Memory B cell (primary cell): ENCODE data around the gene KCNA2.

Experiments used
- ATAC-seq: fragments of 150-1000 bp; cut with Tn5 transposase; 2 replicates; pipeline ENCODE4 v1.10.0; 2021; ENCODE audit warnings: low read depth, mild to moderate bottlenecking, moderate library complexity
- DNase-seq, 2 donors: peaks; one replicate each; pipeline ENCODE4 v3.0.0; 2022; ENCODE audit warnings: low spot score in 2 of 2
- H3K27ac Mint-ChIP-seq: one replicate; pipeline ENCODE4 v1.8.0; 2022; ENCODE audit warnings: mild to moderate bottlenecking, moderate library complexity, mixed read lengths
- H3K27me3 Mint-ChIP-seq: one replicate; pipeline ENCODE4 v1.8.0; 2022; ENCODE audit warnings: mixed read lengths
- H3K36me3 Mint-ChIP-seq: one replicate; pipeline ENCODE4 v1.8.0; 2022; ENCODE audit warnings: mild to moderate bottlenecking, mixed read lengths
- H3K4me1 Mint-ChIP-seq: one replicate; pipeline ENCODE4 v1.8.0; 2022; ENCODE audit warnings: mixed read lengths
- H3K4me3 Mint-ChIP-seq: one replicate; pipeline ENCODE4 v1.8.0; 2022; ENCODE audit warnings: mild to moderate bottlenecking, moderate library complexity, mixed read lengths
- H3K9me3 Mint-ChIP-seq: one replicate; pipeline ENCODE4 v1.8.0; 2022; ENCODE audit warnings: mixed read lengths

Gene KCNA2

DNA sequence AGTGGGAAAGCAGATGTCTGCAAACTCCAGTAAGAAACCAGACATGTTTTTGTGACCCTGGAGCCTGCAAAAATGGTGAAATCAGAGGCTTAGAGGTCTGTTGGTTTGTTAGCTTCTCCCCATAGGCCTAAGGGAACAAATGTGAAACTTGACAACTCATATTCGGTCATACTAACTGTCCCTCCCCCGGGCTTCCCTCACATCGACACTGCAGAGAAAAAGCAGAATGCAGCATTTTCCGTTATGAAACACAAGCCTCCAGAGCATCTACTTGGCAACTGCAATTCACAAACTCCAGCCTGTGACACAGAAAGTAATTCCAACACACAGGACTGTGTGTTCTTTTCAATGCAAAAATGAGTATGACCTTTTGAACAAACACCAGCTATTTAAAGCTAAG, 3.7 kb downstream of the KCNA2 start:
- no peak for ATAC-seq
- H3K9me3 Mint-ChIP-seq: no peaks in the 10 kb centered on the region
- no peak for DNase-seq
- H3K27me3 Mint-ChIP-seq: peaks cover 28% of the 10 kb centered on the region
- H3K4me1 Mint-ChIP-seq: peaks cover 6% of the 10 kb centered on the region
- H3K4me3 Mint-ChIP-seq: no peak overlapping the region
- no peaks in the 10 kb centered on the region for H3K36me3 Mint-ChIP-seq
- no peak overlapping the region for H3K27ac Mint-ChIP-seq

DNA sequence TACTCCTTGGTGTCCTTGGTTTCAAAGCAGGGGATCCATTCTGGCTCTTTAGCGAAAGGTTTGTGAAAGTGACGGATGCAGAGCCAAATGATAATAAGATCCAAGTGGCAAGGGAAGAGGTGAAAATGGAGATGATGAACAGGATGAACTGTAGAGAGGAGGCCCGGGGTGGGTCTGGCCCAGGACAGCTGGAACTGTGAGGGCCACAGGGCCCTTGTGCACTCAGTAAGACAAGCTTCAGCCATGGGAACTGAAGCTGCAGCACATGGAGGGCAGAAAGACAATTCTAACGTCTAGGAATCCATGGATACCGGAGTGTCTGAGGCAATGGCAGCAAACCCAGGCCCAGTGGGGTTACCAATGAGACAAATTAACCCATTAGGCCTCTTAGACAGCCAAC, 4.8 kb downstream of the KCNA2 start:
- no peak overlapping the region for H3K27ac Mint-ChIP-seq
- DNase-seq (no peak), ATAC-seq (no peak)
- no peak overlapping the region for H3K4me3 Mint-ChIP-seq
- no peaks in the 10 kb centered on the region for H3K36me3 Mint-ChIP-seq
- H3K9me3 Mint-ChIP-seq: no peaks in the 10 kb centered on the region
- H3K27me3 Mint-ChIP-seq: peaks cover 22% of the 10 kb centered on the region
- no peaks in the 10 kb centered on the region for H3K4me1 Mint-ChIP-seq

- DNase-seq: no peak
- H3K4me3 Mint-ChIP-seq: no peak overlapping the region
- no peaks in the 10 kb centered on the region for H3K36me3 Mint-ChIP-seq
- H3K9me3 Mint-ChIP-seq: no peaks in the 10 kb centered on the region
- H3K27ac Mint-ChIP-seq: no peak overlapping the region
- no peaks in the 10 kb centered on the region for H3K4me1 Mint-ChIP-seq
- H3K27me3 Mint-ChIP-seq: peaks cover 19% of the 10 kb centered on the region
- ATAC-seq: no peak
Observed at GRCh38 chr1:110600716-110601115, 5.4 kb downstream of the KCNA2 start.

DNA sequence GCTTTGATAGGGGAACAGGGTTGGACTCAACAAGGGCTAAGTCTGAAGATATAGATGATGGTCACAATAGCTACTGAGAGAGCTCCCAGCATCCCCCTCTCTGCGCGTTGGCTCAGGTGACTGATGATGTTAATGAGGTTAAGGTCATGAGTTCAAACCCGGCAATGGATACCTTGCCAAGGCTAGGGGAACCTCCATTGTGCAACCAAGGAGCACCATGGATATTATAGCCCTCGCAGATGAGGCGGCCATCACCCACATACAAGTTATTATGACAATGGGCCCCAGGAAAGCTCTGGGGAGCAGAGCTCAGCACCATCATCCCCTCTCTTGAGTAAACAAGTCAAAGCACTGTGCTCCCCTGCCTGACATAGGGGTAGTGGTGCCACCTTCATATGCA, 8.2 kb downstream of the KCNA2 start:
- DNase-seq (no peak), ATAC-seq (no peak)
- Mint-ChIP-seq H3K27ac (no peak overlapping the region), H3K36me3 (no peaks in the 10 kb centered on the region), H3K9me3 (no peaks in the 10 kb centered on the region), H3K4me3 (no peak overlapping the region), H3K4me1 (peaks cover 5% of the 10 kb centered on the region), H3K27me3 (peaks cover 6% of the 10 kb centered on the region)

GRCh38 chr1:110596312-110596711, 9.8 kb downstream of the KCNA2 start:
- Mint-ChIP-seq H3K4me1 (peaks cover 5% of the 10 kb centered on the region), H3K4me3 (no peak overlapping the region), H3K27ac (no peak overlapping the region), H3K36me3 (no peaks in the 10 kb centered on the region), H3K27me3 (peaks cover 2% of the 10 kb centered on the region), H3K9me3 (no peaks in the 10 kb centered on the region)
- ATAC-seq: no peak
- DNase-seq: no peak

- Mint-ChIP-seq H3K9me3 (no peaks in the 10 kb centered on the region), H3K36me3 (no peaks in the 10 kb centered on the region), H3K27me3 (peaks cover 5% of the 10 kb centered on the region), H3K27ac (no peak overlapping the region), H3K4me3 (no peak overlapping the region), H3K4me1 (peaks cover 5% of the 10 kb centered on the region)
- DNase-seq: no peak
- no peak for ATAC-seq
Observed at GRCh38 chr1:110595353-110595710, 10.8 kb downstream of the KCNA2 start.

DNA sequence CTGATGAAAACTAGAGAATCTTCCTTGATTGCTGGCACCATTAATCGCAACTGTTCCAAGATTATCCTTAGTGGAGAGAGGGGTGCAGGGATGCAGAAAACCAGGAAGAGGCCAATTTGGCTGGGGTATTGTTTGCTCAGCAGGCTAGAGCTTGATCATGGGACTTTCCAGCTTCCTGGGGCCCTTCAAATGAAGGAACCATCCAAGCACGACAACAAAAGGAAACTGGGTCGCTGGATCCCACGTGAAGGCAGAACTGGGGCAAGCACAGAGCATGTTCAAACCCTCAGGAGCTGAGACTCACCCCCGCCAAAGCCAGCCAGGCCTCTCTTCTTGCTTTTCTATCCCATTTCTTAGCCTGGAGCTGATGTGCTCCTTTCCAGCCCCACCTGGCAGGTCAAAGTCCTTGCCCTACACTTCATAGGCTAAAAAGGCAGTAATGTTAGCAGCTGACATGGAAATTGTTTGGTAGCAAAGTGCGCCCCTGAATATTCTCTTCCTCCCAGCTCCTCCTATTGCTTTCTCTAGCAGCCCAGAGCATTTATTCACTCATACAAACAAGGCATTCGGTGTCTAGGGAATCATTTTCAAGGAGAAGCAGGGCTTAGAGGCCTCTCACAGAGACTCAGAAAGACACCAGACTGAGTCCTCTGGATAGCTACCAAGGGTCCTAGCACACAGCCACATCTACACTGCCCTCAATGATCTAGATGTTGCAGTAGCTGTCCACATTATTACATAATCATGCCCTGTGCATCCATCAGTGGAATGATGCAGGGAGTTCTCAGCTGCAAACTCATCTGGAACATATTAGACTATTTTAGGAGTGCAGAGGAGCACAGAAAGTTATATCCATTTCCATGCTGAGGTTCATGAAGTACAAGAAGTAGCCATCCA, 11.5 kb downstream of the KCNA2 start:
- H3K4me1 Mint-ChIP-seq: peaks cover 5% of the 10 kb centered on the region
- no peaks in the 10 kb centered on the region for H3K36me3 Mint-ChIP-seq
- H3K4me3 Mint-ChIP-seq: no peak overlapping the region
- no peak overlapping the region for H3K27ac Mint-ChIP-seq
- ATAC-seq (no peak), DNase-seq (no peak)
- H3K9me3 Mint-ChIP-seq: no peaks in the 10 kb centered on the region
- peaks cover 5% of the 10 kb centered on the region for H3K27me3 Mint-ChIP-seq

DNA sequence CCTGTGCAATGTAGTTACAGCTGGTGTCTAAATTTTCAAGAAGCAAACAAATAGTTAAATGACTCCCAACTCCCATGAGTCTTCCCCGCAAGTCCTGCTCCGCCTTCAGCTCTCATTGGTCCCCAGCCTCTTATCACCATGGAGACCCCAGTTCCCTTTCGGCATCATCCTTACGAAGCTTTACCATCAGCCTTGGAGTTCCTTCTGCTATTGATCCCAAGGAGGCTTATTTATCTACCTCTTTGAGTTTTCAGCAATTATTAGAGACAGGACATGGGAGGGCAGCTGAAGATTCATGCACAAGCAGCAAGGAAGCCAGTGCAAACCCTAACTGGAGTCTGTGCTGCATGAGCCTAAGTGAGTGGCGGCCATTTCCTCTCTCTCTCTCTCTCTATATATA, 12.3 kb downstream of the KCNA2 start:
- Mint-ChIP-seq H3K4me1 (peaks cover 5% of the 10 kb centered on the region), H3K27me3 (peaks cover 5% of the 10 kb centered on the region), H3K9me3 (no peaks in the 10 kb centered on the region), H3K36me3 (no peaks in the 10 kb centered on the region), H3K27ac (no peak overlapping the region), H3K4me3 (no peak overlapping the region)
- DNase-seq: no peak
- ATAC-seq: no peak

GRCh38 chr1:110591956-110592355, 14.2 kb downstream of the KCNA2 start:
- no peak for ATAC-seq
- peaks cover 5% of the 10 kb centered on the region for H3K4me1 Mint-ChIP-seq
- H3K9me3 Mint-ChIP-seq: no peaks in the 10 kb centered on the region
- no peak overlapping the region for H3K27ac Mint-ChIP-seq
- H3K36me3 Mint-ChIP-seq: no peaks in the 10 kb centered on the region
- DNase-seq: no peak
- no peak overlapping the region for H3K4me3 Mint-ChIP-seq
- peaks cover 15% of the 10 kb centered on the region for H3K27me3 Mint-ChIP-seq

DNA sequence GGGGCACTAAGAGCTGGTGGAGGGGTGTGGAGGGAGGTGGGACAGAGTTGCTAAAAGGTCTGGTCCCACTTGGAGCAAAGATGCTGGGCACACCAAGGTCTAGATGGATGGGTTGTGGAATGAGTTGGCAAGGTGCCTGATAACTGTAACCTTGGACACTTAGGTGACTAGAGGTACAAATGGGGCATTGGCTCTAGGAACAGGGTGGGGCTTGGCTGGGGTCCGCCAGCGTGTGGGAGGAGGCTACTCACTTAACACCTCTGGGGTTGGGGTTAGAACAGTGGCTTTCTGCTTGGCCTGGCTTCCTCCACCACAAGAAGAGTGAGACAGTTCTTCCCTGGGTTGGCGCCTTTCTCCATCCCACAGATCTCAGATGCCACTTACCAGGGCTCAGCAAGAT, 17.2 kb downstream of the KCNA2 start:
- DNase-seq: no peak
- Mint-ChIP-seq H3K4me3 (no peak overlapping the region), H3K9me3 (no peaks in the 10 kb centered on the region), H3K36me3 (no peaks in the 10 kb centered on the region), H3K27me3 (peaks cover 15% of the 10 kb centered on the region), H3K4me1 (no peaks in the 10 kb centered on the region), H3K27ac (no peak overlapping the region)
- no peak for ATAC-seq

DNA sequence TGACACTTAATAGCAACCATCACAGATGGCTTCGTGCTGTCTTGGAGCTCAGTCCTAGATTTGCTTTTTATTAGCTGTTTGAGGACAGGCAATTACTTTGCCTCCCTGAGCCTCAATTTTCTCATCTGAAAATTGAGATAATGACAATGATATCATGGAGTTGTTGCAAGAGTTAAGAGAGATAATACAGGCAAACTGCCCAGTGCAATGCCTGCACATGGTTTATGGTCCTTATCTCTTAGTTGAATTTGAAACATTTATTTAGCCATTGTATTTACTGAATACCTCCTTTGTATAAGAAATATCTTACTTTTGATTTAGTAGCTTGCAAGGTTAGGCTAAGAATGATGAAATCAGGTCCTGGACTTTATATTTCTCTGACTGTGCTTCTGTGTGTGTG, 17.7 kb downstream of the KCNA2 start:
- Mint-ChIP-seq H3K27me3 (peaks cover 15% of the 10 kb centered on the region), H3K4me1 (no peaks in the 10 kb centered on the region), H3K27ac (no peak overlapping the region), H3K36me3 (no peaks in the 10 kb centered on the region), H3K4me3 (no peak overlapping the region), H3K9me3 (no peaks in the 10 kb centered on the region)
- no peak for ATAC-seq
- no peak for DNase-seq

DNA sequence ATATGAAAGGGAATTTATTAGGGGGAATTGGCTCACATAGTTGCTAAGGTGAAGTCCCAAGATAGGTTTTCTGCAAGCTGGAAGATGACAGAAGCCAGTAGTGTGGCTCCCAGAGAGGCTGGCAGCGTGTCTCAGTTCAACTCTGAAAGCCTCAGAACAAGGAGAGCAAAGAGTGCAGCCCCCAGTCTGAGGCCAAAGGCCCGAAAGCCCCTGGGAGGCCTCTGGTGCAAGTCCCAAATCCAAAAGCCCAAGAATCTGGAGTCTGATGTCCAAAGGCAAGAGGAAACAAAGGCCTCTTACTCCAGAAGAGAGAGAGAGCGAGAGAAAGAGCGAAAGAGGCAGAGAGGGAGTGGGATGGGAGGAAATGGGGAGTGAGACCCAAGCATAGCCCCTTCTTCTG, 18.3 kb downstream of the KCNA2 start:
- DNase-seq: no peak
- no peak overlapping the region for H3K4me3 Mint-ChIP-seq
- H3K27ac Mint-ChIP-seq: no peak overlapping the region
- peaks cover 15% of the 10 kb centered on the region for H3K27me3 Mint-ChIP-seq
- ATAC-seq: no peak
- no peaks in the 10 kb centered on the region for H3K4me1 Mint-ChIP-seq
- H3K36me3 Mint-ChIP-seq: no peaks in the 10 kb centered on the region
- H3K9me3 Mint-ChIP-seq: no peaks in the 10 kb centered on the region

DNA sequence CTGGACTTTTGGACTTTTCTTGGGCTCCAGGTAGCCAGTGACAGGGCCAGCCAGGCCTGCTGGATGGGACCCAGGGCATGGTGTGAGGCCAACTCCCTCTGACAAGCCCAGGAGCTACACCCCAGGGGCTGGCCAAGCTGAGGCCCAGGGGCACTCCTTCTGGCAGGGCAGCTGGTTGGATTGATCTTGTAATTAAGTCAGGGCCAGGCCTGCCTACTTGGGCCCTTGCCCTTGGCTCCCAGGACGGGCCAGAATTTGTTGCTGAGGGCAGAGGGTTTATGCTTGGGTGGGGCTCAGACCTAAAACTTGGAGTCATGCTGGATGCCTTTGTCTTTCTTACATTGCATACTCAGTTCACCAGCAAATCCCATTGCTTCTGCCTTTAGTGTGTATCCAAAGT, 20.7 kb downstream of the KCNA2 start:
- Mint-ChIP-seq H3K27me3 (peaks cover 13% of the 10 kb centered on the region), H3K36me3 (no peaks in the 10 kb centered on the region), H3K9me3 (no peaks in the 10 kb centered on the region), H3K4me3 (no peak overlapping the region), H3K4me1 (no peaks in the 10 kb centered on the region), H3K27ac (no peak overlapping the region)
- ATAC-seq: no peak
- no peak for DNase-seq

GRCh38 chr1:110584045-110584444, 22.1 kb downstream of the KCNA2 start:
- Mint-ChIP-seq H3K27ac (no peak overlapping the region), H3K4me3 (no peak overlapping the region), H3K27me3 (peaks cover 15% of the 10 kb centered on the region), H3K9me3 (no peaks in the 10 kb centered on the region), H3K4me1 (no peaks in the 10 kb centered on the region), H3K36me3 (no peaks in the 10 kb centered on the region)
- ATAC-seq: no peak
- DNase-seq: no peak

DNA sequence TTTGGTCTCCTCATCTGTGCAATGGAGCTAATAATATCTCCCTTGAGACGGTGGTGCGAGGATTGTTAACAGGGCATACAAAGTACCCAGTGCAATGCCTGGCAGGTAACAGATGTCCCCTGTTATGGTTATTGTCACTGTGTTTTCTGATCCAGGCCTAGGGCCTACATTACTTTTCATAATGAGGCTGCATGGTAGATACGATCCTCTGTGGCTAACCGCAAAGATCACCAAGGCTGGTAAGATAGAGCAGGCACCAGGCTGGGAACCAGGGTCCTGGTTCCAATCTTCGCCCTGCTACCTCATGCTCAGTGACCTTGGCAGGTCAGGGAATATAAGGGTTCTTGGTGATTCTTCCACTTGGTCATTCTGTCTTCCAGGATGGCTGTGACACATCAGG, 22.7 kb downstream of the KCNA2 start:
- Mint-ChIP-seq H3K4me3 (no peak overlapping the region), H3K9me3 (no peaks in the 10 kb centered on the region), H3K27me3 (peaks cover 13% of the 10 kb centered on the region), H3K27ac (no peak overlapping the region), H3K36me3 (no peaks in the 10 kb centered on the region), H3K4me1 (no peaks in the 10 kb centered on the region)
- DNase-seq: no peak
- ATAC-seq: no peak
